HepG2 (cell line): Measurements from ENCODE around the gene SH2D1B.

ENCODE experiments used
- DNMT1 ChIP-seq: sonication (generic); formaldehyde crosslinking; IDR thresholded peaks from 2 replicates; pipeline ENCODE4 v1.5.1; 2020; ENCODE audit warnings: mild to moderate bottlenecking, missing genetic modification reagents
- TERF1 ChIP-seq: sonication (generic); formaldehyde crosslinking; IDR thresholded peaks from 2 replicates; pipeline ENCODE4 v1.8.0; 2022; ENCODE audit warnings: mild to moderate bottlenecking, missing genetic modification reagents, moderate library complexity
- THAP7 ChIP-seq: sonication (generic); formaldehyde crosslinking; IDR thresholded peaks from 2 replicates; pipeline ENCODE4 v1.8.1; 2023; ENCODE audit warnings: mild to moderate bottlenecking, missing genetic modification reagents
- ZNF780A ChIP-seq: sonication (generic); formaldehyde crosslinking; IDR thresholded peaks from 2 replicates; pipeline ENCODE4 v1.8.0; 2022; ENCODE audit warnings: mild to moderate bottlenecking, missing genetic modification reagents, moderate library complexity

- TF ChIP-seq ZNF780A (CRISPR knock-in tag) (no peak), DNMT1 (no peak), THAP7 (CRISPR knock-in tag) (no peak), TERF1 (CRISPR knock-in tag) (no peak)
These were observed 30.6 kb downstream of the SH2D1B start, which contains the start of gene C1orf226 for GRCh38 chr1:162381383-162381782.
